OCI-LY3 (cell line): ENCODE results near the gene OR7D2.
A peak's percentile ranks its signal among the peaks of the same experiment; 100 is the strongest.

Source experiments
- H2AFZ ChIP-seq: fragments of 200-600, 300-600 bp; shearing (Covaris generic); 2 replicates; pipeline ENCODE4 v1.6.0; 2014; ENCODE audit warnings: antibody characterized with exemption, low read depth, low read length
- H3K27ac ChIP-seq: fragments of 200-600, 300-600 bp; sonication (generic); 2 replicates; pipeline ENCODE4 v1.5.1; 2014; ENCODE audit warnings: mild to moderate bottlenecking, low read length, moderate library complexity, mixed read lengths
- H3K27me3 ChIP-seq: fragments of 200-600, 300-600 bp; sonication (generic); 2 replicates; pipeline ENCODE4 v1.6.1; 2014; ENCODE audit warnings: low read depth, low read length, mixed read lengths
- H3K36me3 ChIP-seq: fragments of 200-600, 300-600 bp; sonication (generic); replicated peaks from 2 replicates; pipeline ENCODE3; 2014; ENCODE audit warnings: low read depth, low read length, mixed read lengths
- H3K4me1 ChIP-seq: fragments of 300-600, 200-600 bp; sonication (generic); 2 replicates; pipeline ENCODE4 v1.6.1; 2014; ENCODE audit warnings: low read length, mixed read lengths
- H3K4me2 ChIP-seq: fragments of 200-600, 300-600 bp; sonication (generic); 2 replicates; pipeline ENCODE4 v1.6.1; 2014; ENCODE audit warnings: low read length, mixed read lengths
- H3K4me3 ChIP-seq: fragments of 300-600, 200-600 bp; sonication (generic); 2 replicates; pipeline ENCODE4 v1.5.1; 2014; ENCODE audit warnings: antibody characterized with exemption, mild to moderate bottlenecking, low read length, moderate library complexity
- H3K79me2 ChIP-seq: fragments of 300-600, 200-600 bp; shearing (Covaris generic); 2 replicates; pipeline ENCODE4 v1.6.1; 2014; ENCODE audit warnings: mild to moderate bottlenecking, low read length, mixed read lengths
- H3K9ac ChIP-seq: fragments of 300-600, 200-600 bp; shearing (Covaris generic); 2 replicates; pipeline ENCODE4 v1.6.0; 2014; ENCODE audit warnings: mild to moderate bottlenecking, low read length, moderate library complexity
- H3K9me3 ChIP-seq: fragments of 200-600, 300-600 bp; shearing (Covaris generic); 2 replicates; pipeline ENCODE4 v1.6.1; 2014; ENCODE audit warnings: low read length, mixed read lengths; ENCODE audit not compliant: insufficient read depth
- H4K20me1 ChIP-seq: fragments of 200-600, 300-600 bp; sonication (generic); 2 replicates; pipeline ENCODE4 v1.6.1; 2016; ENCODE audit warnings: low read length, mixed read lengths; ENCODE audit not compliant: insufficient read depth
- CTCF ChIP-seq: fragments of 200-600, 300-600 bp; sonication (generic); IDR thresholded peaks from 2 replicates; pipeline ENCODE4 v1.5.1; 2014; ENCODE audit warnings: antibody characterized with exemption, low read length, low read depth
- EZH2phosphoT487 ChIP-seq: fragments of 200-600 bp; shearing (Covaris generic); IDR thresholded peaks from 2 replicates; pipeline ENCODE4 v1.6.1; 2018; ENCODE audit warnings: antibody characterized with exemption, mixed run types, low read depth

The OR7D2 gene

GRCh38 chr19:9140159-9140874 is 38.5 kb upstream of the OR7D2 start, which contains the start of gene ZNF317:
ZNF317 (plus strand) TSS chr19:9140397; CDS start chr19:9156017, 15,620 bp downstream.
- Histone ChIP-seq H3K4me1 (peaks cover 5% of the 10 kb centered on the region), H3K79me2 (peaks cover 52% of the 10 kb centered on the region)
- TF ChIP-seq EZH2phosphoT487 = no peak
- TF ChIP-seq CTCF = no peak

GRCh38 chr19:9144920-9145319 is 33.9 kb upstream of the OR7D2 start:
- H3K27me3 ChIP-seq = no peaks in the 10 kb centered on the region
- H3K36me3 ChIP-seq = peaks cover 79% of the 10 kb centered on the region
- no peak for TF ChIP-seq EZH2phosphoT487
- TF ChIP-seq CTCF = no peak
- no peak overlapping the region for H3K27ac ChIP-seq
- H3K9ac ChIP-seq = no peak overlapping the region
- peaks cover 5% of the 10 kb centered on the region for H3K4me1 ChIP-seq
- no peak overlapping the region for H3K4me3 ChIP-seq
- H3K79me2 ChIP-seq = peaks cover 98% of the 10 kb centered on the region
- H2AFZ ChIP-seq = no peak overlapping the region
- H3K4me2 ChIP-seq = no peak overlapping the region
- H4K20me1 ChIP-seq = peaks cover 40% of the 10 kb centered on the region
- H3K9me3 ChIP-seq = peaks cover 42% of the 10 kb centered on the region

More at GRCh38 chr19:9140159-9140874, 38.5 kb upstream of the OR7D2 start, which contains the start of gene ZNF317:
- Histone ChIP-seq H3K27ac (peak within 1 kb of the TSS; percentile 61), H3K36me3 (peaks cover 40% of the 10 kb centered on the region), H4K20me1 (peaks cover 13% of the 10 kb centered on the region), H3K4me3 (peak within 1 kb of the TSS; percentile 94), H3K27me3 (no peaks in the 10 kb centered on the region), H3K9me3 (peaks cover 24% of the 10 kb centered on the region), H2AFZ (peak within 1 kb of the TSS; percentile 100), H3K9ac (peak within 1 kb of the TSS; percentile 96), H3K4me2 (peak within 1 kb of the TSS; percentile 86)

- Histone ChIP-seq H3K36me3 (peaks cover 89% of the 10 kb centered on the region), H3K27ac (no peak overlapping the region), H3K4me3 (no peak overlapping the region), H3K9me3 (peaks cover 50% of the 10 kb centered on the region), H3K4me2 (no peak overlapping the region), H4K20me1 (peaks cover 52% of the 10 kb centered on the region), H3K27me3 (no peaks in the 10 kb centered on the region), H3K9ac (no peak overlapping the region), H3K4me1 (no peaks in the 10 kb centered on the region), H3K79me2 (peaks cover 100% of the 10 kb centered on the region), H2AFZ (no peak overlapping the region)
- no peak for TF ChIP-seq EZH2phosphoT487
- TF ChIP-seq CTCF = no peak
These were observed 31.9 kb upstream of the OR7D2 start for GRCh38 chr19:9146882-9147281.

- peaks cover 89% of the 10 kb centered on the region for H3K36me3 ChIP-seq
These were observed 30.1 kb upstream of the OR7D2 start for GRCh38 chr19:9148697-9149096.

More at GRCh38 chr19:9148697-9149096, 30.1 kb upstream of the OR7D2 start:
- no peaks in the 10 kb centered on the region for H3K4me1 ChIP-seq
- no peak overlapping the region for H3K9ac ChIP-seq
- no peak overlapping the region for H2AFZ ChIP-seq
- peaks cover 100% of the 10 kb centered on the region for H3K79me2 ChIP-seq
- no peak overlapping the region for H3K4me3 ChIP-seq
- peaks cover 56% of the 10 kb centered on the region for H4K20me1 ChIP-seq
- H3K27ac ChIP-seq = no peak overlapping the region
- H3K27me3 ChIP-seq = no peaks in the 10 kb centered on the region
- H3K4me2 ChIP-seq = no peak overlapping the region
- peaks cover 54% of the 10 kb centered on the region for H3K9me3 ChIP-seq
- TF ChIP-seq EZH2phosphoT487 (no peak), CTCF (no peak)
